Caco-2 (cell line): Measurements from ENCODE around the gene KDM4B. TPM values are rescaled to one million over a fixed set of nuclear protein-coding genes. Genes with fewer than 3 reads are reported as not detected.

ENCODE experiments used
- BruUV-seq: library from RNA; stranded (reverse); fragments of 400-500 nt; replicated peaks from 2 replicates; lab custom pipeline; 2021; lab: Mats Ljungman, UMichigan
- CTCF ChIA-PET: fragments of 300-600 bp; sonication (Branson Sonifier 250); formaldehyde crosslinking; loops from one replicate; lab custom pipeline; 2022; ENCODE audit warnings: antibody characterized with exemption; lab: Charles Lee
- POLR2A ChIA-PET: fragments of 300-600 bp; sonication (Branson Sonifier 250); formaldehyde crosslinking; loops from one replicate; lab custom pipeline; 2022; ENCODE audit warnings: antibody characterized with exemption; lab: Charles Lee
- DNase-seq, 2 experiments: peaks; one replicate each; pipeline versions ENCODE4 v3.0.0 to v3.0.0-alpha.2; 2020 to 2022
- H3K27me3 ChIP-seq: replicated peaks from 2 replicates; pipeline ENCODE4 v1.6.0; 2011; ENCODE audit warnings: low read length; ENCODE audit not compliant: control insufficient read depth, insufficient read depth
- H3K36me3 ChIP-seq: 2 replicates; pipeline ENCODE4 v1.5.1; 2011; ENCODE audit warnings: low read length; ENCODE audit not compliant: control insufficient read depth, insufficient read depth
- H3K4me1 ChIP-seq: fragments of 250-450 bp; sonication (Bioruptor Pico); 2 replicates; pipeline ENCODE4 v1.5.1; 2020; ENCODE audit warnings: mild to moderate bottlenecking
- H3K4me3 ChIP-seq: 2 replicates; pipeline ENCODE4 v1.5.1; 2011; ENCODE audit warnings: low read depth, mild to moderate bottlenecking, control low read depth, low read length
- H3K9me3 ChIP-seq: fragments of 250-450 bp; sonication (Bioruptor Pico); 2 replicates; pipeline ENCODE4 v1.5.1; 2020; ENCODE audit warnings: mild to moderate bottlenecking, moderate library complexity
- H3K27ac Mint-ChIP-seq: one replicate; pipeline ENCODE4 v1.8.0; 2022; ENCODE audit warnings: mixed read lengths; ENCODE audit not compliant: unreplicated experiment
- H3K27me3 Mint-ChIP-seq: one replicate; pipeline ENCODE4 v1.8.0; 2022; ENCODE audit warnings: mixed read lengths; ENCODE audit not compliant: insufficient read depth, unreplicated experiment
- H3K36me3 Mint-ChIP-seq: one replicate; pipeline ENCODE4 v1.8.0; 2022; ENCODE audit warnings: mild to moderate bottlenecking, mixed read lengths; ENCODE audit not compliant: insufficient read depth, unreplicated experiment
- H3K4me1 Mint-ChIP-seq: one replicate; pipeline ENCODE4 v1.8.0; 2022; ENCODE audit warnings: low read depth, mixed read lengths; ENCODE audit not compliant: unreplicated experiment
- H3K4me3 Mint-ChIP-seq: one replicate; pipeline ENCODE4 v1.8.0; 2022; ENCODE audit warnings: mild to moderate bottlenecking, moderate library complexity, mixed read lengths; ENCODE audit not compliant: unreplicated experiment
- H3K9me3 Mint-ChIP-seq: one replicate; pipeline ENCODE4 v1.8.0; 2022; ENCODE audit warnings: mixed read lengths; ENCODE audit not compliant: unreplicated experiment
- CTCF ChIP-seq, 2 experiments: fragments of 200-600 bp in 1 of 2; IDR thresholded peaks; 1 replicate in 1 of 2; 2 replicates in 1 of 2; pipeline versions ENCODE4 v1.5.1 to v1.8.0; 2011 to 2022; ENCODE audit warnings: antibody characterized with exemption in 1 of 2, control low read depth in 1 of 2, inconsistent platforms in 1 of 2, low read depth in 1 of 2, low read length in 1 of 2, mild to moderate bottlenecking in 1 of 2, moderate library complexity in 1 of 2; ENCODE audit not compliant: insufficient read depth in 1 of 2, severe bottlenecking in 1 of 2, unreplicated experiment in 1 of 2
- intact Hi-C: fragments of 100-400 bp; cut with micrococcal nuclease; formaldehyde crosslinking; loops from one replicate; pipeline ENCODE4 v1.10.0; 2022; ENCODE audit not compliant: unreplicated experiment
- total RNA-seq: library from RNA; stranded (reverse); gene quantifications from 2 replicates; pipeline ENCODE4 v1.2.3, GENCODE V29; 2022

KDM4B gene
- total RNA-seq, 1 experiment from 2014 or later: 27.4 TPM

DNA sequence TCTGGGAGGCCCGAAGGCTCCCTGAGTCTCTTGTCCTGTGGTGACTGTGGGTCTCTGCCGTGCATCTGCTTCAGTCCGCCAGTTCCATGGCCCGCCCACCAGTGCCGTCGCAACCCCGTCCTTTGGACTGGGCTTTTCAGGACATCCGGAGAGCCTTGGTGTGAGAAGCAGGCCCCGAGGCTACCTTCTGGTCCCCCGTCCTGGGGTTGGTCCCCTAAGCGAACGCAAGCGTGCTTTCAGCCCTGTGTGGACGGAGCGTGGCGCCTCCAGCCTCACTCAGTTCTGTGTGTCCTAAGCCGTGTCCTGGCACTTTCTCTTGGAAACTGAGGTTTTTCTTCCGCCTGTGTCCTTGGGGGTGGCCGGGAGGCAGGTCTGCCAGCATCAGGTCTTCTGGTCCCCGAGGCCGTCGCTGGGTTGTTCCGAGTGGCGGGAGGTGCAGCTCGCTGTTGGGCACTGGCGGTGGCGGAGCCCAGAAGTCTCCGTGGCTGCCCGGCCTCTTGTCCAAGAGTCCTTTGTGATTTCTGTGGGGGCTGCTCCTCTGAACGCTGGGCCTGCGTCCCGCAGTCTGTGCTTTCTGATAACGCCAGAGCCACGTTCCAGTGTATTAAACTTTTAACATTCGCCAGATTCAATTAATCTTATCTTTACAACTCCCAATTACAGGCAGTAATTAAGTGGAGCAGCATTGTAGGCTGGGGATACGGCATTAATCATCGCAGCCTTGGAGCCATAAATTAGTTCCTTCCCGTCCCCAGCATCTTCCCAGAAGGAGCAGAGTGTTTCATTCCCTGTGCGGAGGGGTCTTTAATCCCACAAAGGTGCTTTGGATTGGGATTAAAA lies 99.5 kb downstream of the KDM4B start:
- BruUV-seq: no TSS peak
- no peaks in the 10 kb centered on the region for H3K36me3 ChIP-seq
- ChIA-PET POLR2A (no interaction called here), CTCF (interaction anchor here (0.6 kb wide), 1 partner anchor 80 kb away, joined by 3 read pairs; no protein-coding TSS in a partner anchor)
- intact Hi-C loops: no loop called here
- Mint-ChIP-seq H3K4me3 (no peak overlapping the region), H3K36me3 (peaks cover 24% of the 10 kb centered on the region), H3K4me1 (no peaks in the 10 kb centered on the region), H3K27me3 (no peaks in the 10 kb centered on the region), H3K9me3 (no peaks in the 10 kb centered on the region), H3K27ac (no peak overlapping the region)
- no peaks in the 10 kb centered on the region for H3K4me1 ChIP-seq
- no peak for DNase-seq
- no peaks in the 10 kb centered on the region for H3K9me3 ChIP-seq
- H3K27me3 ChIP-seq: no peaks in the 10 kb centered on the region
- TF ChIP-seq CTCF (IDR thresholded peaks at IDR 0.05; ENCODE audit: insufficient read depth in 1 of 2, low read depth in 1 of 2, low read length in 1 of 2, severe bottlenecking in 1 of 2, unreplicated experiment in 1 of 2): no peak
- H3K4me3 ChIP-seq: no peak overlapping the region

- H3K27me3 ChIP-seq: no peaks in the 10 kb centered on the region
- no peak for TF ChIP-seq CTCF (IDR thresholded peaks at IDR 0.05; ENCODE audit: insufficient read depth in 1 of 2, low read depth in 1 of 2, low read length in 1 of 2, severe bottlenecking in 1 of 2, unreplicated experiment in 1 of 2)
- CTCF ChIA-PET: no interaction called here
- peaks cover 15% of the 10 kb centered on the region for H3K36me3 Mint-ChIP-seq
- no peaks in the 10 kb centered on the region for H3K9me3 Mint-ChIP-seq
- intact Hi-C loops: no loop called here
- POLR2A ChIA-PET: no interaction called here
- H3K27ac Mint-ChIP-seq: no peak overlapping the region
- H3K36me3 ChIP-seq: no peaks in the 10 kb centered on the region
- DNase-seq: no peak
- H3K27me3 Mint-ChIP-seq: no peaks in the 10 kb centered on the region
- H3K4me3 Mint-ChIP-seq: no peak overlapping the region
- no peaks in the 10 kb centered on the region for H3K4me1 Mint-ChIP-seq
- H3K4me3 ChIP-seq: no peak overlapping the region
- no TSS peak for BruUV-seq
- no peaks in the 10 kb centered on the region for H3K4me1 ChIP-seq
- no peaks in the 10 kb centered on the region for H3K9me3 ChIP-seq
These were observed 101.4 kb downstream of the KDM4B start for GRCh38 chr19:5070331-5070730.

- Mint-ChIP-seq H3K4me3 (no peak overlapping the region), H3K27me3 (no peaks in the 10 kb centered on the region), H3K36me3 (peaks cover 15% of the 10 kb centered on the region), H3K4me1 (no peaks in the 10 kb centered on the region), H3K27ac (no peak overlapping the region), H3K9me3 (no peaks in the 10 kb centered on the region)
- Histone ChIP-seq H3K27me3 (no peaks in the 10 kb centered on the region), H3K9me3 (no peaks in the 10 kb centered on the region), H3K4me1 (no peaks in the 10 kb centered on the region), H3K4me3 (no peak overlapping the region), H3K36me3 (no peaks in the 10 kb centered on the region)
- DNase-seq: no peak
- POLR2A ChIA-PET: no interaction called here
- CTCF ChIA-PET: no interaction called here
- BruUV-seq: no TSS peak
- no peak for TF ChIP-seq CTCF (IDR thresholded peaks at IDR 0.05; ENCODE audit: insufficient read depth in 1 of 2, low read depth in 1 of 2, low read length in 1 of 2, severe bottlenecking in 1 of 2, unreplicated experiment in 1 of 2)
- intact Hi-C loops: no loop called here
These were observed 102.0 kb downstream of the KDM4B start for GRCh38 chr19:5070930-5071329.
